ENCODE results near the gene MUSTN1.

- TF ChIP-seq CTCF (optimal IDR thresholded peaks at IDR 0.05 in 1 of 3, IDR thresholded peaks at IDR 0.05 in 1 of 3, conservative IDR thresholded peaks at IDR 0.05 in 1 of 3; ENCODE audit: extremely low read depth in 1 of 3, insufficient read depth in 2 of 3, low read length in 3 of 3) (no peak), EZH2 (IDR thresholded peaks at IDR 0.05; ENCODE audit: low read length) (no peak)
Observed at GRCh38 chr3:52874864-52875587, 40.2 kb upstream of the MUSTN1 start.

All from keratinocyte (primary cell).